Endothelial cell of umbilical vein (primary cell): Measurements from ENCODE around the gene PSPN. TPM values are rescaled to one million over a fixed set of nuclear protein-coding genes. Genes with fewer than 3 reads are reported as not detected.
"Not testable (repeated sequence)": the region's sequence is repeated elsewhere in the genome, so short reads cannot be mapped to it uniquely, and the experiment has no call there.

Experiments used
- BruUV-seq: library from RNA; stranded (reverse); fragments of 400-500 nt; replicated peaks from 2 replicates; lab custom pipeline; 2021; lab: Mats Ljungman, UMichigan
- CTCF ChIA-PET: fragments of 300-600, 350-600 bp; sonication (Branson Sonifier 250); formaldehyde crosslinking; loops from one replicate; lab custom pipeline; 2021; ENCODE audit warnings: antibody characterized with exemption, inconsistent platforms; lab: Charles Lee
- POLR2A ChIA-PET: fragments of 300-600, 350-600 bp; sonication (Branson Sonifier 250); formaldehyde crosslinking; loops from one replicate; lab custom pipeline; 2021; ENCODE audit warnings: antibody characterized with exemption, inconsistent platforms; lab: Charles Lee
- DNase-seq: peaks from one replicate; pipeline ENCODE4 v3.0.0-alpha.2; 2011; ENCODE audit warnings: low read depth, low spot score
- FAIRE-seq: peaks from 2 replicates; lab custom pipeline; 2011; peaks lifted over from hg19 to GRCh38; lab: Jason Lieb, UNC
- H2AFZ ChIP-seq: 2 replicates; pipeline ENCODE4 v1.6.0; 2012; ENCODE audit warnings: low read depth, low read length, control low read depth, inconsistent platforms
- H3K27ac ChIP-seq: 2 replicates; pipeline ENCODE4 v1.5.1; 2011; ENCODE audit warnings: low read depth, mild to moderate bottlenecking, control low read depth, low read length, moderate library complexity; ENCODE audit not compliant: insufficient read depth
- H3K27me3 ChIP-seq, 2 experiments: 2 replicates each; pipeline versions ENCODE4 v1.6.0 to v1.6.1; 2011; ENCODE audit warnings: low read length in 2 of 2, mixed read lengths in 1 of 2; ENCODE audit not compliant: control insufficient read depth in 2 of 2, insufficient read depth in 2 of 2
- H3K36me3 ChIP-seq, 2 experiments: 2 replicates in 1 of 2; 3 replicates in 1 of 2; pipeline ENCODE4 v1.5.1; 2011; ENCODE audit warnings: low read length in 2 of 2, mild to moderate bottlenecking in 1 of 2, moderate library complexity in 1 of 2; ENCODE audit not compliant: control insufficient read depth in 2 of 2, insufficient read depth in 2 of 2; ENCODE audit errors: extremely low read depth in 1 of 2
- H3K4me1 ChIP-seq: 3 replicates; pipeline ENCODE4 v1.5.1; 2011; ENCODE audit warnings: mild to moderate bottlenecking, low read length; ENCODE audit not compliant: control insufficient read depth, insufficient read depth; ENCODE audit errors: extremely low read depth
- H3K4me2 ChIP-seq: 2 replicates; pipeline ENCODE4 v1.6.1; 2011; ENCODE audit warnings: low read length, control low read depth, mixed read lengths; ENCODE audit not compliant: insufficient read depth
- H3K4me3 ChIP-seq, 3 experiments: fragments of 200-600 bp in 1 of 3; sonication (generic), shearing (Covaris generic) in 1 of 3; replicated peaks in 1 of 3; 2 replicates each; pipeline ENCODE4 v1.5.1; 2011 to 2016; ENCODE audit warnings: control low read depth in 3 of 3, low read length in 3 of 3, mild to moderate bottlenecking in 2 of 3, inconsistent platforms in 1 of 3, low read depth in 1 of 3, moderate library complexity in 1 of 3; ENCODE audit not compliant: insufficient read depth in 1 of 3
- H3K79me2 ChIP-seq: 2 replicates; pipeline ENCODE4 v1.6.0; 2012; ENCODE audit warnings: low read length, inconsistent platforms; ENCODE audit not compliant: control insufficient read depth, insufficient read depth
- H3K9ac ChIP-seq: replicated peaks from 2 replicates; pipeline ENCODE3; 2011; ENCODE audit warnings: low read length, control low read depth; ENCODE audit not compliant: insufficient read depth; ENCODE audit errors: extremely low read depth
- H3K9me1 ChIP-seq: replicated peaks from 3 replicates; pipeline ENCODE4 v1.6.0; 2011; ENCODE audit warnings: mild to moderate bottlenecking, low read length; ENCODE audit not compliant: control insufficient read depth, insufficient read depth; ENCODE audit errors: extremely low read depth
- H3K9me3 ChIP-seq: replicated peaks from 2 replicates; pipeline ENCODE4 v1.5.1; 2012; ENCODE audit warnings: low read length, inconsistent platforms; ENCODE audit not compliant: control insufficient read depth, insufficient read depth
- H4K20me1 ChIP-seq: replicated peaks from 2 replicates; pipeline ENCODE3; 2011; ENCODE audit warnings: mild to moderate bottlenecking, low read length; ENCODE audit not compliant: control insufficient read depth, insufficient read depth; ENCODE audit errors: extremely low read depth
- CTCF ChIP-seq, 2 donors: IDR thresholded peaks; 1 replicate in 1 of 2; 2 replicates in 1 of 2; pipeline ENCODE4 v1.5.1; 2011; ENCODE audit warnings: low read length in 2 of 2, mild to moderate bottlenecking in 2 of 2, moderate library complexity in 2 of 2, control low read depth in 1 of 2, inconsistent platforms in 1 of 2, low read depth in 1 of 2; ENCODE audit not compliant: insufficient read depth in 1 of 2; ENCODE audit errors: extremely low read depth in 1 of 2
- EZH2 ChIP-seq: IDR thresholded peaks from 2 replicates; pipeline ENCODE4 v1.6.1; 2012; ENCODE audit warnings: borderline replicate concordance, low read depth, mild to moderate bottlenecking, moderate library complexity, low read length, inconsistent platforms; ENCODE audit not compliant: severe bottlenecking
- FOS ChIP-seq: IDR thresholded peaks from 2 replicates; pipeline ENCODE4 v1.6.1; 2011; ENCODE audit warnings: mild to moderate bottlenecking, low read length, moderate library complexity, borderline replicate concordance; ENCODE audit not compliant: insufficient read depth
- GATA2 ChIP-seq: IDR thresholded peaks from 2 replicates; pipeline ENCODE4 v1.7.0; 2011; ENCODE audit warnings: low read depth, mild to moderate bottlenecking, moderate library complexity, mixed read lengths, low read length; ENCODE audit not compliant: insufficient read length, insufficient read depth
- JUN ChIP-seq: IDR thresholded peaks from 2 replicates; pipeline ENCODE4 v1.6.1; 2011; ENCODE audit warnings: borderline replicate concordance, low read depth; ENCODE audit not compliant: insufficient read length, insufficient read depth
- MAX ChIP-seq: IDR thresholded peaks from 2 replicates; pipeline ENCODE4 v1.6.1; 2011; ENCODE audit not compliant: insufficient read depth, insufficient read length
- MYC ChIP-seq: IDR thresholded peaks from one replicate; pipeline ENCODE4 v1.6.1; 2011; ENCODE audit warnings: mild to moderate bottlenecking, low read depth, low read length
- POLR2A ChIP-seq: IDR thresholded peaks from 2 replicates; pipeline ENCODE4 v1.6.1; 2012; ENCODE audit warnings: low read depth, mild to moderate bottlenecking, control low read depth, low read length
- POLR2AphosphoS5 ChIP-seq: IDR thresholded peaks from 2 replicates; pipeline ENCODE4 v1.6.1; 2012; ENCODE audit warnings: low read depth, mild to moderate bottlenecking, control low read depth, low read length, moderate library complexity; ENCODE audit not compliant: insufficient read depth
- dilution Hi-C: fragments of 300-500 bp; cut with MboI; formaldehyde crosslinking; loops from one replicate; pipeline ENCODE4 v1.15.0; 2019; ENCODE audit warnings: low sequenced_read_pairs; ENCODE audit not compliant: extremely low pct_ligation_motif_present
- intact Hi-C: fragments of 100-400 bp; cut with micrococcal nuclease; formaldehyde crosslinking; loops from one replicate; pipeline ENCODE4 v1.10.0; 2022
- polyA plus RNA-seq, 4 experiments: library from polyadenylated mRNA; depleted of rRNA in 3 of 4; stranded (reverse) in 3 of 4; unstranded in 1 of 4; fragments of >200 nt; gene quantifications; 2 replicates each; pipeline versions ENCODE4 v1.2.1 to v1.2.3, GENCODE V29; 2011 to 2012; ENCODE audit warnings: missing spikeins in 1 of 4
- total RNA-seq: library from RNA; stranded (reverse); gene quantifications from 2 replicates; pipeline ENCODE4 v1.2.3, GENCODE V29; 2021

Gene PSPN
- total and polyA plus RNA-seq, 2 donors (not counting 3 experiments of a cell fraction or from before 2014, with no cell fraction given), result 0.84 to 1.0 TPM

- POLR2A ChIA-PET, result interaction anchor here (3.4 kb wide), 1 partner anchor 12 kb away, joined by 16 read pairs; the partner anchor contains the start of gene ALKBH7
- peaks cover 13% of the 10 kb centered on the region for H3K79me2 ChIP-seq
- CTCF ChIA-PET, result interaction anchor here (0.7 kb wide), 1 partner anchor 141 kb away, joined by 3 read pairs; no protein-coding TSS in a partner anchor
- intact Hi-C loops, H2AFZ ChIP-seq, H3K4me2 ChIP-seq, H3K36me3 ChIP-seq, H3K9ac ChIP-seq, BruUV-seq, H3K9me1 ChIP-seq, DNase-seq, dilution Hi-C loops, H4K20me1 ChIP-seq, H3K27me3 ChIP-seq, H3K9me3 ChIP-seq, H3K27ac ChIP-seq, H3K4me3 ChIP-seq, H3K4me1 ChIP-seq, FAIRE-seq: not testable (repeated sequence)
Observed at GRCh38 chr19:6360445-6360844, 15.3 kb downstream of the PSPN start.

GRCh38 chr19:6359568-6360341 lies 16.0 kb downstream of the PSPN start:
- Histone ChIP-seq H3K36me3 (no peaks in the 10 kb centered on the region), H3K27me3 (no peaks in the 10 kb centered on the region), H3K27ac (no peak overlapping the region), H3K9me3 (no peaks in the 10 kb centered on the region), H2AFZ (no peak overlapping the region), H3K4me3 (no peak overlapping the region), H3K79me2 (peaks cover 13% of the 10 kb centered on the region), H3K9ac (no peak overlapping the region), H4K20me1 (no peaks in the 10 kb centered on the region), H3K9me1 (no peaks in the 10 kb centered on the region), H3K4me1 (peaks cover 7% of the 10 kb centered on the region), H3K4me2 (no peak overlapping the region)
- FAIRE-seq, result no peak
- TF ChIP-seq CTCF (IDR thresholded peaks at IDR 0.05; ENCODE audit: extremely low read depth in 1 of 2, insufficient read depth in 1 of 2, low read depth in 1 of 2, low read length in 2 of 2) (no peak), GATA2 (no peak), MAX (no peak), FOS (no peak), POLR2A (no peak), JUN (no peak), POLR2AphosphoS5 (no peak), MYC (no peak), EZH2 (no peak)
- no TSS peak for BruUV-seq
- ChIA-PET POLR2A (no interaction called here), CTCF (no interaction called here)
- intact Hi-C loops, result no loop called here
- dilution Hi-C loops, result no loop called here
- no peak for DNase-seq
